SK-N-SH (cell line): ENCODE measurements around the gene FAM47E. TPM values are rescaled to one million over a fixed set of nuclear protein-coding genes. Genes with fewer than 3 reads are reported as not detected.

Experiments
- CTCF ChIA-PET: fragments of 300-600, 350-600 bp; formaldehyde crosslinking; extraction: SDS; loops from one replicate; lab custom pipeline; 2021; lab: Yijun Ruan, JAX
- POLR2A ChIA-PET: fragments of 350-600 bp; sonication (Branson Sonifier 250); formaldehyde crosslinking; extraction: SDS; loops from one replicate; lab custom pipeline; 2020; ENCODE audit warnings: antibody characterized with exemption, inconsistent platforms; lab: Yijun Ruan, JAX
- DNase-seq: peaks from one replicate; pipeline ENCODE4 v3.0.0; 2012
- H2AFZ ChIP-seq: fragments of 200-600 bp; sonication (generic); 2 replicates; pipeline ENCODE4 v1.8.1; 2016; ENCODE audit warnings: antibody characterized with exemption, mild to moderate bottlenecking, low read depth
- H3F3A ChIP-seq: fragments of 200-600 bp; sonication (generic); replicated peaks from 2 replicates; pipeline ENCODE3; 2016; ENCODE audit warnings: antibody characterized with exemption, mild to moderate bottlenecking; ENCODE audit not compliant: insufficient read depth
- H3K27ac ChIP-seq, 2 experiments: fragments of 200-500 bp in 1 of 2; fragments of 200-600 bp in 1 of 2; sonication (Bioruptor generic) in 1 of 2; sonication (generic), shearing (Covaris generic) in 1 of 2; 2 replicates each; pipeline versions ENCODE4 v1.5.1 to v1.6.1; 2014 to 2016; ENCODE audit warnings: low read depth in 2 of 2, inconsistent platforms in 1 of 2, low read length in 1 of 2, mild to moderate bottlenecking in 1 of 2, mixed read lengths in 1 of 2
- H3K27me3 ChIP-seq: fragments of 200-600 bp; sonication (generic), shearing (Covaris generic); 2 replicates; pipeline ENCODE4 v1.6.1; 2016; ENCODE audit warnings: mixed run types; ENCODE audit not compliant: insufficient read depth
- H3K36me3 ChIP-seq, 2 experiments: fragments of 200-500 bp in 1 of 2; fragments of 200-600 bp in 1 of 2; sonication (Bioruptor generic) in 1 of 2; sonication (generic) in 1 of 2; replicated peaks in 1 of 2; 2 replicates each; pipeline versions ENCODE3 to v1.5.1; 2014 to 2016; ENCODE audit warnings: low read length in 1 of 2, mild to moderate bottlenecking in 1 of 2; ENCODE audit not compliant: insufficient read depth in 2 of 2, control insufficient read depth in 1 of 2
- H3K4me1 ChIP-seq, 2 experiments: fragments of 200-500 bp in 1 of 2; fragments of 200-600 bp in 1 of 2; sonication (Bioruptor generic) in 1 of 2; sonication (generic), shearing (Covaris generic) in 1 of 2; 2 replicates each; pipeline versions ENCODE4 v1.5.1 to v1.6.1; 2014 to 2016; ENCODE audit warnings: low read depth in 1 of 2, low read length in 1 of 2, mixed run types in 1 of 2; ENCODE audit not compliant: insufficient read depth in 2 of 2, control insufficient read depth in 1 of 2
- H3K4me2 ChIP-seq: fragments of 200-600 bp; sonication (generic), shearing (Covaris generic); 2 replicates; pipeline ENCODE4 v1.6.1; 2017; ENCODE audit warnings: mixed run types
- H3K4me3 ChIP-seq, 2 experiments: fragments of 200-500 bp in 1 of 2; fragments of 200-600 bp in 1 of 2; sonication (Bioruptor generic) in 1 of 2; sonication (generic), shearing (Covaris generic) in 1 of 2; 2 replicates each; pipeline versions ENCODE4 v1.5.1 to v1.8.1; 2014 to 2016; ENCODE audit warnings: low read depth in 2 of 2, inconsistent platforms in 1 of 2, low read length in 1 of 2, mild to moderate bottlenecking in 1 of 2, mixed read lengths in 1 of 2, moderate library complexity in 1 of 2
- H3K79me2 ChIP-seq: fragments of 200-600 bp; sonication (generic); 2 replicates; pipeline ENCODE4 v1.8.1; 2017; ENCODE audit warnings: mild to moderate bottlenecking; ENCODE audit not compliant: insufficient read depth
- H3K9ac ChIP-seq: fragments of 200-600 bp; sonication (generic); 2 replicates; pipeline ENCODE4 v1.6.1; 2017; ENCODE audit warnings: mixed run types
- H3K9me2 ChIP-seq: fragments of 200-600 bp; sonication (generic); 2 replicates; pipeline ENCODE4 v1.6.1; 2017; ENCODE audit warnings: mixed run types
- H3K9me3 ChIP-seq: fragments of 200-600 bp; sonication (generic); 2 replicates; pipeline ENCODE4 v1.6.1; 2017; ENCODE audit warnings: mixed run types, mild to moderate bottlenecking, moderate library complexity
- H4K20me1 ChIP-seq: fragments of 200-600 bp; sonication (generic); 2 replicates; pipeline ENCODE4 v1.6.1; 2017; ENCODE audit warnings: mild to moderate bottlenecking, mixed run types; ENCODE audit not compliant: insufficient read depth
- ELF1 ChIP-seq: IDR thresholded peaks from 2 replicates; pipeline ENCODE4 v1.4.0; 2012
- EZH2phosphoT487 ChIP-seq: fragments of 200-600 bp; sonication (generic); IDR thresholded peaks from 2 replicates; pipeline ENCODE4 v1.6.1; 2017; ENCODE audit warnings: low read depth, mixed run types, mild to moderate bottlenecking, antibody characterized with exemption, moderate library complexity, borderline replicate concordance
- FOSL2 ChIP-seq: IDR thresholded peaks from 2 replicates; pipeline ENCODE4 v1.4.0; 2012; ENCODE audit warnings: low read depth, mild to moderate bottlenecking, moderate library complexity, borderline replicate concordance
- GABPA ChIP-seq: IDR thresholded peaks from 2 replicates; pipeline ENCODE4 v1.4.0; 2012; ENCODE audit warnings: low read depth, mild to moderate bottlenecking
- GATA2 ChIP-seq: sonication (generic); formaldehyde crosslinking; IDR thresholded peaks from 2 replicates; pipeline ENCODE4 v1.5.0; 2020; ENCODE audit warnings: mild to moderate bottlenecking, missing genetic modification reagents
- MEF2A ChIP-seq: IDR thresholded peaks from 2 replicates; pipeline ENCODE4 v1.4.0; 2012; ENCODE audit warnings: low read depth, borderline replicate concordance
- NFIC ChIP-seq: IDR thresholded peaks from 2 replicates; pipeline ENCODE4 v1.4.0; 2012; ENCODE audit warnings: borderline replicate concordance
- PBX3 ChIP-seq: IDR thresholded peaks from 2 replicates; pipeline ENCODE4; 2012
- POLR2AphosphoS5 ChIP-seq: IDR thresholded peaks from 2 replicates; pipeline ENCODE4 v1.6.1; 2012; ENCODE audit warnings: low read depth, low read length
- RXRA ChIP-seq: IDR thresholded peaks from 2 replicates; pipeline ENCODE4 v1.4.0; 2012; ENCODE audit warnings: low read depth, mild to moderate bottlenecking, borderline replicate concordance
- SIN3A ChIP-seq: IDR thresholded peaks from 2 replicates; pipeline ENCODE4 v1.6.1; 2012; ENCODE audit warnings: low read depth, mild to moderate bottlenecking, low read length, moderate library complexity, borderline replicate concordance
- TAF1 ChIP-seq: IDR thresholded peaks from 2 replicates; pipeline ENCODE4 v1.6.1; 2012; ENCODE audit warnings: low read depth, mild to moderate bottlenecking, low read length, moderate library complexity, borderline replicate concordance
- TCF12 ChIP-seq: IDR thresholded peaks from 2 replicates; pipeline ENCODE4 v1.4.0; 2012
- TEAD4 ChIP-seq: IDR thresholded peaks from 2 replicates; pipeline ENCODE4 v1.4.0; 2012; ENCODE audit warnings: mild to moderate bottlenecking, borderline replicate concordance; ENCODE audit not compliant: insufficient read depth
- USF2 ChIP-seq: fragments of 150-350 bp; IDR thresholded peaks from 2 replicates; pipeline ENCODE4 v1.6.1; 2017; ENCODE audit warnings: antibody characterized with exemption, low read length, low read depth, borderline replicate concordance
- YY1 ChIP-seq: IDR thresholded peaks from 2 replicates; pipeline ENCODE4 v1.4.0; 2012; ENCODE audit warnings: low read depth, mild to moderate bottlenecking
- ZBTB33 ChIP-seq: IDR thresholded peaks from 2 replicates; pipeline ENCODE4 v1.4.0; 2012; ENCODE audit warnings: low read depth, borderline replicate concordance
- WGBS: methylation state at CpG from one replicate; pipeline ENCODE4 v1.1.6; 2017; ENCODE audit warnings: low lambda C conversion rate; 5-methylcytosine and 5-hydroxymethylcytosine counted together
- polyA plus RNA-seq, 3 experiments: library from polyadenylated mRNA; depleted of rRNA; stranded (reverse); fragments of >200 nt; gene quantifications; 2 replicates each; pipeline ENCODE4 v1.2.3, GENCODE V29; 2012
- TF ChIP-seq, protein P1 (sequence below): IDR thresholded peaks from 2 replicates; pipeline ENCODE4 v1.4.0; 2012; ENCODE audit warnings: low read depth
- TF ChIP-seq, protein P2 (sequence below): fragments of 150-350 bp; IDR thresholded peaks from 2 replicates; pipeline ENCODE4 v1.6.1; 2016; ENCODE audit warnings: mild to moderate bottlenecking, low read depth, low read length

The FAM47E gene
- polyA plus RNA-seq, 1 of the 3 experiments (the other 2 are of a cell fraction) = 1.8 TPM

DNA sequence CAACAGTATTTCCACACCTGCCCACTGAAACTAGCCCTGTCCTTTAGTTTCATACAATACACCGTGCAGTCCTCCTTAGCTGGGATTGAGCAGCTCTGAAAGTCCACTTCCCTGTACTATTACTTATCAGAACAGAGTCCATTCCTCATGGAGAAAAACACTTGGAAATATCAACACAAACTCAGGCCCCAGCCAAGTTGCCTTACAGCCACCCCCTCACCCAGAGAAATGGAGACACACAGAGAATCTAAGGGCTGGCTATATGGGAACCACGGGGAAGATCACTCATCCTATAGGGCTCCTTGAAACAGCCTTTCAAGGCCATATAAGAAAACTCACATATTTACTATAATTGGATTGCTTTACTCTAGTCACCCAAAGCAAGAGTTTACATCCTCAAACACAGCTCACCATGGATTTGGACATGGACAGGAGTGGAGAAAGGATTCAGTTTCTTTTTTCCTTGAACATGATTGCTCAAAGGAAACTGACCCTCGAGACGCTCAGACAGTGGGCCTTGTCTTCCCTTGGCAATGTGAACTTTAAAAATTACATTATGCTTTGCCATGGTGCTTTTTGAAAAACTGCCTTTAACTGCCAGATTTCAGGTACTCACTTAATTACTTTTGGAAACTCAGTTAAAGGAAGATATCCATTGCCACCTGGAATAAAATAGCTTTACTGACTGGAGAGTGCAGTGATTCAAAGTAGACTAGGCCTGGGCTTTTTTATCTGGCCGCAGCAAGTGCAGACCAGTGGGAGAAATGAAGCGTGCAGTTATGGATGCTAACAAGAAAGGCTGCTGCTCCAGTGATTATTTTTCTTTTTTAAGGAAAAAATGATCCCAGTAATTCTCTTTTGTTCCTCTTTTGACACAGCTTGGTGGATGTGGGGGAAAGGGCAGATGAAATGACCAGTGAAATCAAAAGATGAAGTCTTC, 39.5 kb upstream of the FAM47E start:
- H3K27me3 ChIP-seq = no peaks in the 10 kb centered on the region
- H4K20me1 ChIP-seq = peaks cover 21% of the 10 kb centered on the region
- no peaks in the 10 kb centered on the region for H3K36me3 ChIP-seq
- ChIA-PET CTCF (interaction anchor here (0.7 to 7.6 kb wide), 7 partner anchors 11 to 883 kb away, joined by 3 to 65 read pairs (median 6); no protein-coding TSS in a partner anchor), POLR2A (interaction anchor here (1.0 to 2.7 kb wide), 5 partner anchors 13 to 96 kb away, joined by 3 to 16 read pairs (median 8); partner anchors contain the start of gene STBD1)
- peak overlapping the region; percentile 85 to 86 for H3K4me3 ChIP-seq
- no peaks in the 10 kb centered on the region for H3K9me3 ChIP-seq
- peaks cover 28 to 46% of the 10 kb centered on the region in 2 experiments; a peak in 3 of 4 replicates for H3K4me1 ChIP-seq
- H3F3A ChIP-seq = peaks cover 35% of the 10 kb centered on the region
- TF ChIP-seq ZBTB33 (no peak), GATA2 (no peak), TEAD4 (no peak), USF2 (no peak), MEF2A (no peak), SIN3A (no peak), NFIC (no peak), YY1 (no peak), ELF1 (no peak), TCF12 (no peak)
- WGBS = 33% methylated on average over 6 of the region's 6 CpGs
- no peak for DNase-seq
- no peak overlapping the region for H2AFZ ChIP-seq
- peaks cover 65% of the 10 kb centered on the region for H3K79me2 ChIP-seq
- peak overlapping the region; percentile 91 for H3K9ac ChIP-seq
- H3K4me2 ChIP-seq = peak overlapping the region; percentile 96
- no peaks in the 10 kb centered on the region for H3K9me2 ChIP-seq
- H3K27ac ChIP-seq = peak overlapping the region; percentile 88 to 95

GRCh38 chr4:76212851-76213414, 38.6 kb upstream of the FAM47E start:
- H3K9me2 ChIP-seq = no peaks in the 10 kb centered on the region
- no peaks in the 10 kb centered on the region for H3K9me3 ChIP-seq
- peaks cover 56% of the 10 kb centered on the region for H3K79me2 ChIP-seq
- 2% methylated on average over 14 of the region's 14 CpGs for WGBS
- peak overlapping the region; percentile 91 for H3K9ac ChIP-seq
- CTCF ChIA-PET = interaction anchor here (1.3 to 7.6 kb wide), 5 partner anchors 10 to 882 kb away, joined by 3 to 65 read pairs (median 4); no protein-coding TSS in a partner anchor
- POLR2A ChIA-PET = interaction anchor here (0.6 to 2.7 kb wide), 7 partner anchors 14 to 95 kb away, joined by 4 to 16 read pairs (median 8); partner anchors contain the start of genes FAM47E and STBD1
- H2AFZ ChIP-seq = peak overlapping the region; percentile 80; the same call in 1 of the 2 replicates
- H3K4me3 ChIP-seq = peak overlapping the region; percentile 85 to 86
- peak overlapping the region; percentile 88 to 95 for H3K27ac ChIP-seq
- H3K4me2 ChIP-seq = peak overlapping the region; percentile 96
- no peaks in the 10 kb centered on the region for H3K27me3 ChIP-seq
- DNase-seq = peak; percentile 46
- peaks cover 12% of the 10 kb centered on the region for H4K20me1 ChIP-seq
- H3K36me3 ChIP-seq = no peaks in the 10 kb centered on the region
- H3K4me1 ChIP-seq = peaks cover 19 to 39% of the 10 kb centered on the region in 2 experiments; a peak in 3 of 4 replicates
- peaks cover 26% of the 10 kb centered on the region for H3F3A ChIP-seq
- TF ChIP-seq SIN3A (no peak), ELF1 (no peak), RXRA (no peak), GABPA (no peak), FOSL2 (no peak), YY1 (no peak), POLR2AphosphoS5 (no peak), PBX3 (no peak), EZH2phosphoT487 (no peak), MEF2A (no peak), TAF1 (no peak), GATA2 (no peak)
- TF ChIP-seq, protein P1, sequence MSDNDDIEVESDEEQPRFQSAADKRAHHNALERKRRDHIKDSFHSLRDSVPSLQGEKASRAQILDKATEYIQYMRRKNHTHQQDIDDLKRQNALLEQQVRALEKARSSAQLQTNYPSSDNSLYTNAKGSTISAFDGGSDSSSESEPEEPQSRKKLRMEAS = no peak; the same call in 1 of the 2 replicates
- TF ChIP-seq, protein P2, sequence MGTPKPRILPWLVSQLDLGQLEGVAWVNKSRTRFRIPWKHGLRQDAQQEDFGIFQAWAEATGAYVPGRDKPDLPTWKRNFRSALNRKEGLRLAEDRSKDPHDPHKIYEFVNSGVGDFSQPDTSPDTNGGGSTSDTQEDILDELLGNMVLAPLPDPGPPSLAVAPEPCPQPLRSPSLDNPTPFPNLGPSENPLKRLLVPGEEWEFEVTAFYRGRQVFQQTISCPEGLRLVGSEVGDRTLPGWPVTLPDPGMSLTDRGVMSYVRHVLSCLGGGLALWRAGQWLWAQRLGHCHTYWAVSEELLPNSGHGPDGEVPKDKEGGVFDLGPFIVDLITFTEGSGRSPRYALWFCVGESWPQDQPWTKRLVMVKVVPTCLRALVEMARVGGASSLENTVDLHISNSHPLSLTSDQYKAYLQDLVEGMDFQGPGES = no peak
